Right lobe of liver (tissue), 6 donors: Measurements from ENCODE around the gene CFAP161. TPM values are rescaled to one million over a fixed set of nuclear protein-coding genes. Genes with fewer than 3 reads are reported as not detected.

Source experiments
- ATAC-seq, 4 donors: fragments of 200-7000 bp; cut with Tn5 transposase; one replicate each; pipeline ENCODE4 v1.9.1; 2020; ENCODE audit warnings: mild to moderate bottlenecking in 4 of 4, moderate library complexity in 4 of 4
- DNase-seq, 3 donors: peaks; one replicate each; pipeline ENCODE4 v3.0.0-alpha.2; 2020
- H3K27ac ChIP-seq, 3 donors: fragments of 200-600 bp; one replicate each; pipeline ENCODE4 v1.8.0; 2022
- H3K27me3 ChIP-seq, 2 donors: fragments of 200-600 bp; one replicate each; pipeline ENCODE4 v1.8.0; 2022
- H3K36me3 ChIP-seq, 4 donors: fragments of 200-600 bp; sonication (generic) in 1 of 4; one replicate each; pipeline versions ENCODE4 v1.5.1 to v1.8.0; 2017 to 2022; ENCODE audit warnings: control low read depth in 1 of 4
- H3K4me1 ChIP-seq, 4 donors: fragments of 200-600 bp; sonication (generic) in 1 of 4; one replicate each; pipeline versions ENCODE4 v1.5.1 to v1.8.0; 2017 to 2022; ENCODE audit warnings: control low read depth in 1 of 4
- H3K4me3 ChIP-seq, 3 donors: fragments of 200-600 bp; one replicate each; pipeline ENCODE4 v1.8.0; 2022
- H3K9me3 ChIP-seq, 4 donors: fragments of 200-600 bp; sonication (generic) in 1 of 4; one replicate each; pipeline versions ENCODE4 v1.5.1 to v1.8.0; 2017 to 2022; ENCODE audit warnings: control low read depth in 1 of 4
- POLR2A ChIP-seq: fragments of 450-650 bp; IDR thresholded peaks from one replicate; pipeline ENCODE4 v1.6.1; 2017; ENCODE audit warnings: antibody characterized with exemption, mild to moderate bottlenecking
- WGBS: methylation state at CpG from one replicate; pipeline ENCODE4 v1.1.6; 2018; ENCODE audit warnings: low coverage, low lambda C conversion rate; ENCODE audit not compliant: insufficient coverage; ENCODE audit errors: missing lambda C conversion rate; 5-methylcytosine and 5-hydroxymethylcytosine counted together
- intact Hi-C, 2 donors: fragments of 100-400 bp; cut with DNase I; formaldehyde crosslinking; loops; one replicate each; pipeline versions ENCODE4 v1.11.2 to v1.14.1; 2022
- total RNA-seq, 6 experiments: library from RNA; depleted of rRNA in 2 of 6; stranded (reverse); fragments of >200 nt in 2 of 6; fragmentation: NEBNext Ultra II Directional in 3 of 6; extraction: Animal tissue kit (Norgen Biotek cat#: 25700) in 3 of 6; gene quantifications; one replicate each; pipeline versions ENCODE4 v1.1.0 to v1.2.4, GENCODE V29; 2016 to 2023
- TF ChIP-seq, protein P1 (sequence below), 4 donors: fragments of 200-600 bp in 3 of 4; fragments of 450-650 bp in 1 of 4; IDR thresholded peaks; one replicate each; pipeline versions ENCODE4 v1.5.1 to v1.8.0; 2016 to 2022; ENCODE audit warnings: antibody characterized with exemption in 4 of 4, mild to moderate bottlenecking in 2 of 4
- donor health status: DM: no; HTN: yes; CAD: no.
- donor health status: DM: no; HTN: no; CAD: no.
- donor health status: DM: no; HTN: no; CAD: no.
- donor health status: DM: no; HTN: yes; CAD: no.
- donor health status: DM: no; HTN: yes; CAD: no.

CFAP161 gene
- total RNA-seq, 6 experiments from 2014 or later, result 0.25 to 0.42 TPM; not detected in 4

DNA sequence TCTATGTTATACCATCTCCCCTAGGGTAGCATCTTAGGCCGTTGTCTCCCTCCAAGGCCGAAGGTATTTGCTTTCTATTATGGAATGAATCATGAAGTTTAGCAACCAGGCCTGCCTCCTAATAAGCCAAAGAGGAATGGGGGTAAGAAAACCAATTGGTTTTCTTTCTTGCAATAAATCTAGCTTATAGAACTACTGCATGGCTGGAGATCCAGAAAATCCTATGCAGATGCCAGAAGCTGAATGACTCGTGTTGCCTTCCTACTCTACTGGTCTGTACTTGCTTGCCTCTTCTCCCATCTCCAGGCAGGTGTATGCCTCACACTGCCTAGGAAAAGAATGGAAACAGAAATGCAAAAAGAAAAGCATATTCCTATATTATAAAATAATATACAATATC is 31.5 kb downstream of the CFAP161 start:
- ATAC-seq, result no peak
- no peaks in the 10 kb centered on the region for H3K4me1 ChIP-seq
- no peaks in the 10 kb centered on the region for H3K27me3 ChIP-seq
- 76% methylated on average over 3 of the region's 3 CpGs for WGBS
- no peak for TF ChIP-seq POLR2A
- TF ChIP-seq, protein P1, sequence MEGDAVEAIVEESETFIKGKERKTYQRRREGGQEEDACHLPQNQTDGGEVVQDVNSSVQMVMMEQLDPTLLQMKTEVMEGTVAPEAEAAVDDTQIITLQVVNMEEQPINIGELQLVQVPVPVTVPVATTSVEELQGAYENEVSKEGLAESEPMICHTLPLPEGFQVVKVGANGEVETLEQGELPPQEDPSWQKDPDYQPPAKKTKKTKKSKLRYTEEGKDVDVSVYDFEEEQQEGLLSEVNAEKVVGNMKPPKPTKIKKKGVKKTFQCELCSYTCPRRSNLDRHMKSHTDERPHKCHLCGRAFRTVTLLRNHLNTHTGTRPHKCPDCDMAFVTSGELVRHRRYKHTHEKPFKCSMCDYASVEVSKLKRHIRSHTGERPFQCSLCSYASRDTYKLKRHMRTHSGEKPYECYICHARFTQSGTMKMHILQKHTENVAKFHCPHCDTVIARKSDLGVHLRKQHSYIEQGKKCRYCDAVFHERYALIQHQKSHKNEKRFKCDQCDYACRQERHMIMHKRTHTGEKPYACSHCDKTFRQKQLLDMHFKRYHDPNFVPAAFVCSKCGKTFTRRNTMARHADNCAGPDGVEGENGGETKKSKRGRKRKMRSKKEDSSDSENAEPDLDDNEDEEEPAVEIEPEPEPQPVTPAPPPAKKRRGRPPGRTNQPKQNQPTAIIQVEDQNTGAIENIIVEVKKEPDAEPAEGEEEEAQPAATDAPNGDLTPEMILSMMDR (IDR thresholded peaks at IDR 0.05), result no peak
- no peak overlapping the region for H3K27ac ChIP-seq
- H3K4me3 ChIP-seq, result no peak overlapping the region
- H3K36me3 ChIP-seq, result no peaks in the 10 kb centered on the region
- DNase-seq, result no peak
- no peaks in the 10 kb centered on the region for H3K9me3 ChIP-seq
- intact Hi-C loops, result loop anchor here in 1 of 2 donors (10.0 kb wide), 1 partner anchor 89 kb away; no protein-coding TSS in a partner anchor

DNA sequence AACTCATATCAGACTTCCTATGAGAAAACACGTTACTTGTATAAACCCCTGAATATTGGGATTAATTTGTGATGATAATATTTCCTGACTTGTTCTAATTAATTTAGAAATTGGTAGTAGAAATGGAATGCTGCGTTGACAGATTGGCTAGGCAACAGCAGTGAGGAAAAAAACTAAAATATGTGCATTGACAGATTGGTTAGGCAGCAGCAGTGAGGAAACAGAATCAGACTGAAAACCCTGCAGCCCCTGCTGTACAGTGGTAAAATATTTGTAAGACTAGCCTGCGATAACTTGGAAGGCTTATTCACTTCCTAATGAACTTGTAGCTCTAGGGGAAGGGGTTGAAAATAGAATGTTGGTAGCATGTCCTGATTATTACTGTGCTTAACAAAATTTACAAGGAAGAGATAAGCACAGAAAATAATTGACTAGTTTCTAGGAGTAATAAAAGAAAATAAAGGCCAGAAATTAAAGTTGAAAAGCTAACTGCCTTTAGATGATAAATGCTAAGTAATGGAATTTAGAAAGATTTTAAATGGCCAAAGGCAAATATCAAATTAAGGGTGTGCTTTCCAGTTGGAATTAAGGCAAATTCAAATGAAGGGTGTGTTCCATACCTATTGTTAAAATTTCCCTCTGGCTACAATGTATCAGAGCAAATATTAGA is 32.7 kb downstream of the CFAP161 start:
- H3K27ac ChIP-seq, result no peak overlapping the region
- intact Hi-C loops, result loop anchor here in 1 of 2 donors (10.0 kb wide), 1 partner anchor 88 kb away; no protein-coding TSS in a partner anchor

GRCh38 chr15:81168131-81168526 is 34.1 kb downstream of the CFAP161 start:
- no peaks in the 10 kb centered on the region for H3K4me1 ChIP-seq
- no peak for ATAC-seq
- H3K27ac ChIP-seq, result no peak overlapping the region

More for the DNA sequence above, 32.7 kb downstream of the CFAP161 start:
- no peaks in the 10 kb centered on the region for H3K27me3 ChIP-seq
- H3K9me3 ChIP-seq, result no peaks in the 10 kb centered on the region
- 45% methylated on average over 3 of the region's 3 CpGs for WGBS
- H3K4me1 ChIP-seq, result no peaks in the 10 kb centered on the region
- H3K36me3 ChIP-seq, result no peaks in the 10 kb centered on the region
- H3K4me3 ChIP-seq, result no peak overlapping the region
- TF ChIP-seq POLR2A, result no peak
- TF ChIP-seq, protein P1 (IDR thresholded peaks at IDR 0.05), result no peak
- ATAC-seq (no peak), DNase-seq (no peak)

DNA sequence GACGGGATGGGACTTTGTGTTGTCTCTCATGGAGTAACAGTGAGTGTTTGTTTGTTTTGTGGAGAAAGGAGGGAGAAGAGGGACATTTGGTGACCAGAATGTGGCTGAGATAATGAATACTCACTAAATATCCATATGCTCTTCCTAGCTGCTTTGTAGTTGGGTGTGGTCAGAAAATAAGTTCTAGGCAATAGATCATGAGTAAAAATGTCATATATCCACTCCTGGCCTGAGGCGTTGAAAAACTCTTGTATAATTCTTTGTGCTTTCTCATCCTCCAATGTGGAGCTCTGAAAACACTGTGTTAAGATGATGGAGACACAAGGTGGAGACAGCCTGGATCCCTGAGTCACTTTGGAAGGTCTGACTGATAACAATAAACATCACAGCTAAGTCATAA is 34.6 kb downstream of the CFAP161 start:
- 87% methylated on average over 2 of the region's 2 CpGs for WGBS
- Histone ChIP-seq H3K36me3 (no peaks in the 10 kb centered on the region), H3K4me1 (no peaks in the 10 kb centered on the region), H3K9me3 (no peaks in the 10 kb centered on the region), H3K27ac (no peak overlapping the region), H3K4me3 (no peak overlapping the region), H3K27me3 (no peaks in the 10 kb centered on the region)
- intact Hi-C loops, result loop anchor here in 1 of 2 donors (10.0 kb wide), 1 partner anchor 86 kb away; no protein-coding TSS in a partner anchor
- no peak for DNase-seq
- ATAC-seq, result no peak
- TF ChIP-seq, protein P1 (IDR thresholded peaks at IDR 0.05), result no peak
- no peak for TF ChIP-seq POLR2A

More at GRCh38 chr15:81168131-81168526, 34.1 kb downstream of the CFAP161 start:
- intact Hi-C loops, result loop anchor here in 1 of 2 donors (10.0 kb wide), 1 partner anchor 87 kb away; no protein-coding TSS in a partner anchor
- no peaks in the 10 kb centered on the region for H3K9me3 ChIP-seq
- no peaks in the 10 kb centered on the region for H3K36me3 ChIP-seq
- 94% methylated on average over 2 of the region's 2 CpGs for WGBS
- no peak overlapping the region for H3K4me3 ChIP-seq
- H3K27me3 ChIP-seq, result no peaks in the 10 kb centered on the region
- DNase-seq, result no peak
- no peak for TF ChIP-seq POLR2A
- TF ChIP-seq, protein P1 (IDR thresholded peaks at IDR 0.05), result no peak
